Bronchial epithelial cell (primary cell): ENCODE data around the gene CMKLR1. TPM values are rescaled to one million over a fixed set of nuclear protein-coding genes. Genes with fewer than 3 reads are reported as not detected.

Source experiments
- DNase-seq: peaks from one replicate; pipeline ENCODE4 v3.0.0-alpha.2; 2010; ENCODE audit warnings: low read depth
- FAIRE-seq: peaks from 2 replicates; lab custom pipeline; 2011; peaks lifted over from hg19 to GRCh38; lab: Jason Lieb, UNC
- H3K27me3 ChIP-seq: 2 replicates; pipeline ENCODE4 v1.5.1; 2011; ENCODE audit warnings: low read length; ENCODE audit not compliant: control insufficient read depth, insufficient read depth
- H3K36me3 ChIP-seq: 2 replicates; pipeline ENCODE4 v1.5.1; 2011; ENCODE audit warnings: low read length; ENCODE audit not compliant: control insufficient read depth, insufficient read depth
- H3K4me3 ChIP-seq: 2 replicates; pipeline ENCODE4 v1.5.1; 2011; ENCODE audit warnings: mild to moderate bottlenecking, low read depth, low read length, control low read depth
- total RNA-seq: library from RNA; depleted of rRNA; stranded (reverse); fragments of >200 nt; gene quantifications from 2 replicates; pipeline ENCODE4 v1.2.1, GENCODE V29; 2014
- TF ChIP-seq, protein P1 (sequence below): IDR thresholded peaks from 2 replicates; pipeline ENCODE4 v1.5.1; 2011; ENCODE audit warnings: mild to moderate bottlenecking, moderate library complexity, low read length, control low read depth, inconsistent platforms; ENCODE audit not compliant: insufficient read depth, severe bottlenecking

Gene CMKLR1
- total RNA-seq, 1 donor from 2014 or later: not detected

DNA sequence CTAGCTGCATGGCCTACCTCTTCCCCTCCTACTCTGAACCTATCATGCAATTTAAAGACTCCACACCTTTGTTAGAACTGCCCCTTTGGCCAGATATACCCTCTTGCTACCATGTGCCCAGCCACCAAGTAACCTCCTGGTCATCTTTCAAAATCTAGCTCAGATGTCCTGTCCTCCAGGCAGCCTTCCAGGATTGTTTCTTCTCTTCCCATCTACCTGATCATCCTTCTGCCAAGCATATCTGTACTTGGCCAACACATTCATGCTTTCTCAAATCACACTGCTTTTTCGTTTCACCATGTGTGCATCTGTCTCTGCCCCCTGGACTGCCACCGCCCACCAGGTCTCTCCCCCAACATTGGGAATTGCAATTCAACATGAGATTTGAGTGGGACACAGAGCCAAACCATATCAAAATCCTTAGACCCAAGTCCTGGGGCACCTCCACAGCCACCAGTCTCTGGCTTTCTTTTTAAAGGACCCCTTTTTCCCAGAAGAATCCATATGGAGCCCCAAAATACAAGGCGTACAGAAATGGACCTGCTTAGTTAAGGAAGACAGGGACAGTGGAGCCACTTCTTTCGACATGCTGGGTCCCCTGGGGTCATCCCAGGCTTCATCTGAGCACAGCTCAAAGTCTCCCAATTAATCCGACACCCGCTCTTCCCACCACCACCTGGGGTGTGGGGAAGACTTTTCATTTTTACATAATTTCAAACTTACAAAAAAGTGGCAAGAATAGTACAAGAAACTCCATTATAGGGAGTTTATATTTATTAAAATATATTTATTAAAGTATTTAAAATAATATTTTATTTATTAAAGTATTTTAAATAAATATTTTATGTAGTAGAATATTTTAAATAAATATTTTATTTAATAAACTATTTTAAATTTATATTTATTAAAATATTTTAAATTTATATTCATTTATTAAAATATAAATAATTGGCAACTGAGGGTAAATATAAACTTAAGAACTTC is 7.9 kb upstream of the CMKLR1 start:
- DNase-seq (no peak), FAIRE-seq (no peak)
- TF ChIP-seq, protein P1, sequence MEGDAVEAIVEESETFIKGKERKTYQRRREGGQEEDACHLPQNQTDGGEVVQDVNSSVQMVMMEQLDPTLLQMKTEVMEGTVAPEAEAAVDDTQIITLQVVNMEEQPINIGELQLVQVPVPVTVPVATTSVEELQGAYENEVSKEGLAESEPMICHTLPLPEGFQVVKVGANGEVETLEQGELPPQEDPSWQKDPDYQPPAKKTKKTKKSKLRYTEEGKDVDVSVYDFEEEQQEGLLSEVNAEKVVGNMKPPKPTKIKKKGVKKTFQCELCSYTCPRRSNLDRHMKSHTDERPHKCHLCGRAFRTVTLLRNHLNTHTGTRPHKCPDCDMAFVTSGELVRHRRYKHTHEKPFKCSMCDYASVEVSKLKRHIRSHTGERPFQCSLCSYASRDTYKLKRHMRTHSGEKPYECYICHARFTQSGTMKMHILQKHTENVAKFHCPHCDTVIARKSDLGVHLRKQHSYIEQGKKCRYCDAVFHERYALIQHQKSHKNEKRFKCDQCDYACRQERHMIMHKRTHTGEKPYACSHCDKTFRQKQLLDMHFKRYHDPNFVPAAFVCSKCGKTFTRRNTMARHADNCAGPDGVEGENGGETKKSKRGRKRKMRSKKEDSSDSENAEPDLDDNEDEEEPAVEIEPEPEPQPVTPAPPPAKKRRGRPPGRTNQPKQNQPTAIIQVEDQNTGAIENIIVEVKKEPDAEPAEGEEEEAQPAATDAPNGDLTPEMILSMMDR: no peak
- Histone ChIP-seq H3K27me3 (no peaks in the 10 kb centered on the region), H3K4me3 (no peak overlapping the region), H3K36me3 (no peaks in the 10 kb centered on the region)

DNA sequence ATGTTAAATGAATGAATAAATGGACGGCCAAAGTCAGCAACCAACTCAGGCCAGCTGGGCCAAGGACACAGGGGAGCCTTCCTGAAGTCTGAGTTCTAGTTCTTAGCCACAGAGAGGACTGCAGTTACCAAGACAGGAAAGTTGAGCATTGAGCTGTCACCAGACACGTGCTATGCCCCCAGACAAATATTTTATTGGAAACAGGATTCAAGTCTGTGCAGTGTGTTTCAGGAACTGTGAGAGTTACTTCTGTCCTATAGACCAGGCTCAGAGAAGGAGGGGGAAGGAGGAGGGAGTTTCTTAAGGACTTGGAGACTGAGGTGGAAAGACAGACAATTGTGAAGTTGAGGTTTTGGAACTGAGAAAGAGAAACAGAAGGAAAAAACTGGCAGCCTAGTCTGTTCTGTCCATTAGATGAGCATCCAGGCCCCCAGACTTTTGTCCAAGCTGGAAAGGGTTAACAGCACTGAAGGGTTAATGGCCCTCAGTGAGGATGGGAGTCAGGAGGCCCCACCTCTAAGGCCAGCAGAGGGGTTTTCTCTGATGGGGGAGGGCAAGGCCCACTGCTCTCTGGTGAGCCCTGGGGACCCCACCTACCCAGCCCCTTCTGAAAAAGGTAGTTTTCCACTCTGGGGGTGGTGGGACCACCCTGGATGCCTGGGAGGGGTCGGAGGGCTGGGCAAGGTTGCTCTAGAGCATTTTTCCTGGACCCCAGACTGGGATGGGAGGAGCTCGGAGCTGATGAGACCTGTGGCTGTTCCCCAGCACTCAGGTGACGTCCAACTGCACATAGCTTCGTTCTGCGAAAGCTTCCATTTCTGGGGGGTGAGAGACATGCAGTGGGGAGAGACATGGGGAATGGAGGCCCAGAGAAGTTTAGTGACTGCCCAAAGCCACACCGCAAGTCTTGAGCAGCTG is 6.9 kb upstream of the CMKLR1 start:
- FAIRE-seq: no peak
- no peaks in the 10 kb centered on the region for H3K27me3 ChIP-seq
- DNase-seq: no peak

DNA sequence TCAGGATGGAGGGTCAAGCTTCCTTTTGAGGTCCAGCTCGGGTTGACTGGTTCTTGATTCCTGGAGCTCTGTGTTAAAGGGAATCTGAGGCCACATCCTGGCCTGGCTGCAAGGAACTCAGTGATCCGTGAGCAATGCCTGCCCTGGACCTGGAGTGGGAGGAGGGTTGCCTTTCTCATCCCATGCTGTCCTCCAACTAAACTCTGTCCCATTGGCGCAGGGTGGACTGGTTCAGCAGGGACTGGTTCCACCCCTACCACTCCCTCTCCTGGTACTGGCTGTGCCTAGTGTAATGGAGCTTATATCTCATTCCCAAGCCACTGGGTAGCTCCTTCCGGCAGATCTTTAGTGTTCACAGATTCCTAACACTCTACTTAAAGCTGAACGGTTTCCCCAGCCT is 3.9 kb upstream of the CMKLR1 start:
- FAIRE-seq (no peak), DNase-seq (no peak)
- TF ChIP-seq, protein P1: no peak
- Histone ChIP-seq H3K27me3 (no peaks in the 10 kb centered on the region), H3K4me3 (no peak overlapping the region), H3K36me3 (no peaks in the 10 kb centered on the region)

More for the DNA sequence above, 6.9 kb upstream of the CMKLR1 start:
- H3K36me3 ChIP-seq: no peaks in the 10 kb centered on the region
- H3K4me3 ChIP-seq: no peak overlapping the region
- TF ChIP-seq, protein P1: no peak

DNA sequence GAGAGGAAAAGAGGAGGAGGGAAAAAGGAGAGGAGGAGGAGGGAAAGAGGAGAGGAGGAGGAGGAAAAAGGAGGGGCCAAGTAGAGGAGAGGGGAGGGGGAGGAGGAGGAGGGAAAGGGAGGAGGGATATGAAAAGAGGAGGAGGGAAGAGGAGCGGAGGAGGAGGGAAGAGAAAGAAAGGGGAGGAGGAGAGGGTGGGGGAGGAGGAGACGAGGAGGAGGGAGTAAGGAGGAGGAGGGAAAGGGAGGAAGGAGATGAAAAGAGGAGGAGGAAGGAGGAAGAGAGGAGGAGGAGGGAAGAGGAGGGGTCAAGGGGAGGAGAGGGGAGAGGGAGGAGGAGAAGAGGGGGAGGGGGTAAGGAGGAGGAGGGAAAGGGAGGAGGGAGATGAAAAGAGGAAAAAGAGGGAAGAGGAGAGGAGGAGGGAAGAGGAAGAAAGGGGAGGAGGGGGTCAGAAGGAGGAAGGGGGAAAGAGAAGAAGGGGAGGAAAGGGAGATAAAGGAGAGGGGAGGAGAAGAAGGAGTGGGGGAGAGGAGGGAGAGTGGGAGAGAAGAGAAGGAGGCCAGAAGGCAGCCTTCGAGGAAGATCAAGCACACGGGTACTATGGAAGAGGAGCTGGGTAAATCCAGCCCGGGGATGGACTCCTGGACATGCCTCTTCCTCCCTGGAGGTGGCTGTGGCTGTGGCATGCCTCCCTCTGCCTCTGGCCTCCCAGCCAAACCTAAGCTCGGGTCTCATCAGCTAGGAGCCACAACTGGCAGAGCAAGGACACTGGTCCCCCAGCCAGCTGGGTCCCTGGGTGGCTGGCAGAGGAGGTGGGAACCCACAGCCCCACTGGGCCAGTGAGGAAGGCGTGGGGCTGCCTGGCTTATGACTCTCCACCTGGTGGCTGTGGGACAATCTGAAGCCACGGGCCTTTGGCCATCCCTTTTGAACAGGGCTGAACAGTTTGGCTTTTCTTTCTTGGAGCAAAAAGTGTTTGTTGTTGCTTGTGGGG is 3.0 kb upstream of the CMKLR1 start:
- FAIRE-seq: no peak
- TF ChIP-seq, protein P1: no peak
- DNase-seq: no peak
- Histone ChIP-seq H3K36me3 (no peaks in the 10 kb centered on the region), H3K27me3 (no peaks in the 10 kb centered on the region), H3K4me3 (no peak overlapping the region)

DNA sequence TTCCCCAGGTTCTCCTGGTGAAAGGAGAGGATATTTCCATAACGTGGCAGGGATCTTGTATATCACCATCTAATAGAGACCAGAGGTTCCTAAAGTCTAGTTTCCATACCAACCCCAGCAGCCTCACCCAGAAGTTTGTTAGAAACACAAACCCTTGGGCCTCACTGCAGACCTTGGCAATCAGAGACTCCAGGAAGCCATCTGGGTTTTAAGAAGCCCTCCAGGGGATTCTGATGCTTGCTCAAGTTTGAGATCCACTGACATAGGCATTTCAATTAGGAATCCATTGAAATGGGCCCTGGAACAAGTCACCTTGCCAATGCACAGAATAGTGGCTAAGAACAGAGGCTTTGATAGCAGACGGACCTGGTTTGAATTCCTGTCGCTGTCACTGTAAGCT is 2.2 kb upstream of the CMKLR1 start:
- Histone ChIP-seq H3K4me3 (no peak overlapping the region), H3K27me3 (no peaks in the 10 kb centered on the region), H3K36me3 (no peaks in the 10 kb centered on the region)
- FAIRE-seq: no peak
- DNase-seq: no peak
- TF ChIP-seq, protein P1: no peak
